Epithelial cell of prostate (primary cell): ENCODE results near the gene HPDL.
A peak's percentile ranks its signal among the peaks of the same experiment; 100 is the strongest.
"Not testable (repeated sequence)": the region's sequence is repeated elsewhere in the genome, so short reads cannot be mapped to it uniquely, and the experiment has no call there.

Source experiments
- DNase-seq: peaks from one replicate; pipeline ENCODE4 v3.0.0-alpha.2; 2011; ENCODE audit warnings: low read depth, low spot score
- H3K27ac ChIP-seq: fragments of 450-650 bp; 2 replicates; pipeline ENCODE4 v1.5.1; 2017; ENCODE audit warnings: mild to moderate bottlenecking

Gene HPDL

DNA sequence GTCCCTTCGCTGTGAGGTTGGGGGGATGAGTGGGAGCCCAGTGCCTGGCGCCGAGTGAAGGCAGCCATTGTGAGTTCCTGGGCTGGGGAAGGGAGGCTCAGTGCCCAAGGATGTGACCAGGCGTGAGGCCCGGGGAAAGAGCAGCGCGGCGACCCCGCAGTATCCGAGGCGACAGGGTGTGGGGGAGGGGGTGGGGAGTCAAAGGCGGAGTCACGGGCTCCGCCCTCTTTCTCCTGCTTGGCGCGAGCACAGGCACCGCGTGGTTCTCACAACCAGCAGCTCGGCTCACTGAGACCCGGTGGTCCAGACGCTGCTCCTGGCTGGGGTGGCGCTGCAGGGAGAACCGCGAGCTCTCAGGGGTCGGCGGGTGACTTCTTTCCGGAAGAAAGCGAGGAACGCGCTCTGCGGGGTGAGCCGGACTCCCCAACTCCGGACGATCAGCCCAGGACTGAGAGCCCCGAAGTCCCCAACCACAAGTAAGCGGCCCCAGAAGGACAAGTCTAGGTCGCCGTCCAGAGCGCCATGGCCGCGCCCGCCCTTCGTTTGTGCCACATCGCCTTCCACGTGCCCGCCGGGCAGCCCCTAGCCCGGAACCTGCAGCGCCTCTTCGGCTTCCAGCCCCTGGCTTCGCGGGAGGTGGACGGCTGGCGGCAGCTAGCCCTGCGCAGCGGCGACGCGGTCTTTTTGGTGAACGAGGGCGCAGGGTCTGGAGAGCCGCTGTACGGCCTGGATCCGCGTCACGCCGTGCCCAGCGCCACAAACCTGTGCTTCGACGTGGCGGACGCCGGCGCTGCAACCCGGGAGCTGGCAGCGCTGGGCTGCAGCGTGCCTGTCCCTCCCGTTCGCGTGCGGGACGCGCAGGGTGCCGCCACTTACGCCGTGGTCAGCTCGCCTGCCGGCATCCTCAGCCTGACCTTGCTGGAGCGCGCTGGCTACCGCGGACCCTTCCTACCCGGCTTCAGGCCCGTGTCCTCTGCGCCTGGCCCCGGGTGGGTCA, at the start of gene HPDL:
HPDL (plus strand) TSS at position 269 of the 997 bp plus-strand sequence; CDS start at position 523, 254 bp downstream.
- DNase-seq: no peak
- no peak within 1 kb of the TSS for H3K27ac ChIP-seq

DNA sequence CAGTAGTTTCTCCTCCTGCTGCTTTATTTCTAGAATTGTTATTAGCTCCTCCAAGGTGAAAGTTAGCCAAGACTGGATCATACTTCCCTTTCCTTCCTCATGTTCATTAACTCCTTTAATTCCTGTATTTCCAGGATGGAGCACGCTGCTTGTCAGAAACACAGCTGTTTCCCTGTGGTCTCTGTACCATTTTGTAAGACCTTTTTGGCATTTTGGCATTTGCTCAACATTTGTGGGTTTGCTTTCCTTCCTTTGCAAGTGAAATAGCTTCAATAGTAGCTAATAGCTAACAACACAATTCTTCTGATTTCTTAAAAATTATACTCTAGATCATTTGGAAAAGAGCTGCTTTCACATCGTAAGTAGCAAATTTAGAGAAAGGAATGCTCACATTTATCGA, 44.3 kb upstream of the HPDL start:
- no peak overlapping the region for H3K27ac ChIP-seq
- no peak for DNase-seq

DNA sequence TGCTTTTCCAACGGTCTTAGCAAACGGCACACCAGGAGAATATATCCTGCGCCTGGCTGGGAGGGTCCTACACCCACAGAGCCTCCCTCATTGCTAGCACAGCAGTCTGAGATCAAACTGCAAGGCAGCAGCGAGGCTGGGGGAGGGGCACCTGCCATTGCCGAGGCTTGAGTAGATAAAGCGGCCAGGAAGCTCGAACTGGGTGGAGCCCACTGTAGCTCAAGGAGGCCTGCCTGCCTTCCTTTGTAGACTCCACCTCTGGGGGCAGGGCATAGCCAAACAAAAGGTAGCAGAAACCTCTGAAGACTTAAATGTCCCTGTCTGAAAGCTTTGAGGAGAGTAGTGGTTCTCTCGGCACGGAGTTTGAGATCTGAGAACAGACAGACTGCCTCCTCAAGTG, 41.8 kb upstream of the HPDL start:
- not testable (repeated sequence) for DNase-seq, H3K27ac ChIP-seq

- DNase-seq, H3K27ac ChIP-seq: not testable (repeated sequence)
These were observed 40.2 kb upstream of the HPDL start for GRCh38 chr1:45286521-45286920.

DNA sequence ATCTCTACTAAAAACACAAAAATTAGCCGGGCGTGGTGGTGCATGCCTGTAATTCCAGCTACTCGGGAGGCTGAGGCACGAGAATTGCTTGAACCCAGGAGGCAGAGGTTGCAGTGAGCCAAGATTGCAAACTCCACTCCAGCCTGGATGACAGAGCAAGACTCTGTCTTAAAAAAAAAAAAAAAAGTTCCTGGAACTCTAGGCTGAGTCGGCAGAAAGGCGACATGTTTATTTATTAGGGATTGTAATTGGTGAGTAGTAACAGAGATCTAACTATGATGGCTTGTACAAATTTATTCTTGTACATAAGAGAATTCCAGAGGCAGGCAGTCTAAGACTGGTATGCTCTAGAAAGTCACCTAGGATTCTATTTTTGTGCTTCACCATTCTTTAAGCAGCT, 35.7 kb upstream of the HPDL start:
- H3K27ac ChIP-seq, DNase-seq: not testable (repeated sequence)

DNA sequence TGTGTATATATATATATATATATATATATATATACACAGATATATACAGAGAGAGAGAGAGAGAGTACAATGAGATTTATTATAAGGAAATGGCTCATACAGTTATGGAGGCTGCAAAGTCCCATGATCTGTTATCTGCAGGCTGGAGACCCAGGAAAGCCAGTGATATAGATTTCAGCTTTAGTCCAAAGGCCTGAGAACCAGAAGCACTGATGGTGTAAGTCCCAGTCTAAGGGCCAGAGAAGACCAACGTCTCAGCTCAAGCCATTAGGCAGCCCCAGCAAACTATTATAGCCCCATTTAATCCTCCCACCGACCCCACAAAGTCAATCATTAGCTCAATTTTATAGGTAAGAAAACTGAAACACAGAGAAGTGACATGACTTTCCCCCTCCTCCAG, 35.0 kb upstream of the HPDL start:
- H3K27ac ChIP-seq: no peak overlapping the region
- DNase-seq: no peak

GRCh38 chr1:45297666-45298356, 28.9 kb upstream of the HPDL start:
- no peak for DNase-seq
- H3K27ac ChIP-seq: no peak overlapping the region

- no peak for DNase-seq
- no peak overlapping the region for H3K27ac ChIP-seq
These were observed 27.4 kb upstream of the HPDL start for GRCh38 chr1:45299296-45299695.

- no peak for DNase-seq
- no peak overlapping the region for H3K27ac ChIP-seq
These were observed 26.6 kb upstream of the HPDL start for GRCh38 chr1:45299981-45300668.

GRCh38 chr1:45300669-45300997, 26.1 kb upstream of the HPDL start:
- DNase-seq: no peak
- H3K27ac ChIP-seq: no peak overlapping the region

DNA sequence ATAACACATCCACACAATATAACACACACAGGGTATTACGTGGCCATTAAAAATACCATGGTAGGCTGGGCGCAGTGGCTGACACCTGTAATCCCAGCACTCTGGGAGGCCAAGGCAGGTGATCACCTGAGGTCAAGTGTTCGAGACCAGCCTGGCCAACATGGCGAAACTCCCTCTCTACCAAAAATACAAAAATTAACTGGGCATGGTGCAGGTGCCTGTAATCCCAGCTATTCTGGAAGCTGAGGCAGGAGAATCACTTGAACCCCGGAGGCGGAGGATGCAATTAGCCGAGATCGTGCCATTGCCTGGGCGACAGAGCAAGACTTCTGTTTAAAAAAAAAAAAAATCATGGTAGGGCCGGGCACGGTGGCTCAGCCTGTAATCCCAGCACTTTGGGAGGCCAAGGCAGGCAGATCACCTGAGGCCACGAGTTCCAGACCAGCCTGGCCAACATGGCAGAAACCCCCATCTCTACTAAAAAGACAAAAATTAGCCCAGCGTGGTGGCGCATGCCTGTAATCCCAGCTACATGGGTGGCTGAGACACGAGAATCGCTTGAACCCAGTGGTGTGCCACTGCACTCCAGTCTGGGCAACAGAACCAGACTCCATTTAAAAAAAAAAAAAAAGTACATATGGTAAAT, 24.1 kb upstream of the HPDL start:
- H3K27ac ChIP-seq: peak overlapping the region; percentile 86
- DNase-seq: no peak

GRCh38 chr1:45303520-45304310, 23.0 kb upstream of the HPDL start:
- H3K27ac ChIP-seq: peak overlapping the region; percentile 86
- peak; percentile 80 for DNase-seq

DNA sequence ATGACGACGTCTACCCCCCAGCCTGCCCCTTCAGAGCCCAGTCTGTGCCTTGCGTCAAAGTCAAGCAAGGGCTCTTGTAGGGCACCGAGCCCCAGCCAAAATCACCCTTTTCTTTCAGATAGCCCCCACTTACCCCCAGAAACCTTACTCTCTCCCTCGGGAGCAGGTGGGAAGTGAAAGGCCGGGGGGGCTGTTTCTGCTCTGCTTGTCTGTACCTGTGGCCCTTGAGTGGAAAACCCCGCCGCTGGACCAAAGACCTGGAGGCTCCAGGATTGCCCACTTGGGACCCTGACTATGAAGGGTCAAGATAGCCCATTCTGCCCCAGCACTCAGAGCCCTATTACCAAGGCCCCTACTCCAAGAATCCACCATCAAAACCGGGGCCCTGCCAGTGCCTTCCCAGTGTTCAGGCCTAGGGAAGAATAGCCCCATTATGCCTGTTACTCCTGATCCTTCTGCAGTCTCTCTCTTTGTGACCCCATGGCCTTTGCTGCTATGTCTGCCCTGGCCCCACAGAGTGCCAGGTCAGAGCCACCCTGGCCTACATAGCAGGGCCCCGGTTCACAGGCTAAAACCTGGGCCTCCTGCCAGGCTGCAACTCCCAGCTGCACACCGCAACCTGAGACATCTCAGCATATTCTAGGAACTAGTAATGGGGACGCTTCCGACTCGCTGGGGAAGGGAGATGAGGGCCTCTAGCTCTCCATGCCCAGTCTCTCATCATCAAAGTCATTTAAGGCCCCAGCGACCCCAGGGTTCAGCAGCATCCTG, 22.2 kb upstream of the HPDL start:
- peak overlapping the region; percentile 86 for H3K27ac ChIP-seq
- no peak for DNase-seq

- H3K27ac ChIP-seq: no peak overlapping the region
These were observed 21.5 kb upstream of the HPDL start for GRCh38 chr1:45305231-45305630.

GRCh38 chr1:45306319-45306718, 20.4 kb upstream of the HPDL start:
- no peak overlapping the region for H3K27ac ChIP-seq
- no peak for DNase-seq

More at GRCh38 chr1:45305231-45305630, 21.5 kb upstream of the HPDL start:
- no peak for DNase-seq

- no peak for DNase-seq
- no peak overlapping the region for H3K27ac ChIP-seq
These were observed 19.8 kb upstream of the HPDL start for GRCh38 chr1:45306905-45307304.

- no peak for DNase-seq
- no peak overlapping the region for H3K27ac ChIP-seq
These were observed 12.4 kb upstream of the HPDL start for GRCh38 chr1:45314266-45314665.

DNA sequence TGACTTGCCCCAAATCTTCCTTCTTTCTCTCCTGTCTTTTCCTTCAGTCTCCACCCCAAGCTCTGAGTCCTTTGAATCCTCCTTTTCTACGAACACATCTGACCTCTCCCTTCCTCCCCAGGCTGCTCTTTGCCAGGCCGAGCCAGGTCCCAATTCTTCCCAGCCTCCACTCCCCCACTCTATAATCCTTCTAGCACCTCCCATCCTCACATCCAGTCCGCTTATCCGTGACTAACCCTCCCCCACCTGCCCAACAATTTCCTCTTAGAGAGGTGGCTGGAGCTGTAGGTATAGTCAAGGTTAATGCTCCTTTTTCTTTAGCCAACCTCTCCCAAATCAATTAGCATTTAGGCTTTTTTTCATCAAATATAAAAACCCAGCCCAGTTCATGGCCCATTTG, 9.5 kb upstream of the HPDL start:
- DNase-seq: no peak
- H3K27ac ChIP-seq: no peak overlapping the region

- no peak for DNase-seq
- no peak overlapping the region for H3K27ac ChIP-seq
These were observed 6.9 kb upstream of the HPDL start for GRCh38 chr1:45319761-45320160.
